ENCODE results near the gene HNMT. TPM values are rescaled to one million over a fixed set of nuclear protein-coding genes. Genes with fewer than 3 reads are reported as not detected.
"Not testable (repeated sequence)": the region's sequence is repeated elsewhere in the genome, so short reads cannot be mapped to it uniquely, and the experiment has no call there.

HNMT gene
- total RNA-seq, 3 donors from 2014 or later, result not detected

DNA sequence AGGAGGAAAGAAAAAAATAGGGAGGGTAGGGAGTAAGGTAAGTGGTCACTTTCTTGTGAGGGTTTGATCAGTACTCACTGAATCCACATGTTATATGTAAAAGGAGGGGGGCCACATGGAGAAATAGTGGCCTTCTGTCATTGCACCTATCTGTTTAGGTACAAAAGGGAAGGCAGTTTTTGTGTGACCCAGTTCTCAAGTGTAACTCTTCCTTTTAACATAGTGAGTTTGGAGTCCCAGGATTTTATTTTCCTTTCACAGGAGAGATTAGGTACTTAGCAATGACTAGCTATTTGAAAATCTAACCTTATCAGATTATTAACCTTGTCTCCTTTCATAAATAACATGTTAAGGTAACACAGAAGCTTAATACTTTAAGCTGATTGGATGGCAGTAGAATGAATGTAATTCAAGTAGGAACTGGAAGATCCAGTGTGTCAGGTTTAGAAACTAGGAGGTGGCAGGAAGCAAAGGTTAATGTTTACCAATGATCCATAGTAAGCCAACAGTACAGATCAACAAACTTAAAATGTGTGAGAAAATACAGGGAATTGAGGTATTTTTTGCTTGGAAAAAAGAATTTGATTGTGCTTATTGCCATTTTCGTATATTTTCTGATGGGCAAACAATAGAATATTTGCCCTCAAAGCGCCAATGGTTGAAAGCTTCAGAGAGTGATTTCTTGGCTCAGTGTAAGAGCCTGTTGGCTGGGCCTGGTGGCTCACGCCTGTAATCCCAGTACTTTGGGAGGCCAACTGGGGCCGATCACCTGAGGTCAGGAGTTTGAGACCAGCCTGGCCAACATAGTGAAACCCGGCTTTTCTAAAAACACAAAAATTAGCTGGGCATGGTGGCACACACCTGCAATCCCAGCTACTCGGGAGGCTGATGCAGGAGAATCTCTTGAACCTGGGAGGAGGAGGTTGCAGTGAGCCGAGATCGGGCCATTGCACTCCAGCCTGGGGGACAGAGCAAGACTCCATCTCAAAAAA, 11.3 kb downstream of the HNMT start:
- H3K36me3 Mint-ChIP-seq (ENCODE audit: insufficient read depth), result no peaks in the 10 kb centered on the region
- DNase-seq (no peak), ATAC-seq (no peak)
- peaks cover 2% of the 10 kb centered on the region for H3K27me3 Mint-ChIP-seq (ENCODE audit: low read depth)
- no peaks in the 10 kb centered on the region for H3K9me3 Mint-ChIP-seq
- H3K4me3 Mint-ChIP-seq, result no peak overlapping the region
- H3K4me1 Mint-ChIP-seq (ENCODE audit: low read depth), result no peaks in the 10 kb centered on the region

DNA sequence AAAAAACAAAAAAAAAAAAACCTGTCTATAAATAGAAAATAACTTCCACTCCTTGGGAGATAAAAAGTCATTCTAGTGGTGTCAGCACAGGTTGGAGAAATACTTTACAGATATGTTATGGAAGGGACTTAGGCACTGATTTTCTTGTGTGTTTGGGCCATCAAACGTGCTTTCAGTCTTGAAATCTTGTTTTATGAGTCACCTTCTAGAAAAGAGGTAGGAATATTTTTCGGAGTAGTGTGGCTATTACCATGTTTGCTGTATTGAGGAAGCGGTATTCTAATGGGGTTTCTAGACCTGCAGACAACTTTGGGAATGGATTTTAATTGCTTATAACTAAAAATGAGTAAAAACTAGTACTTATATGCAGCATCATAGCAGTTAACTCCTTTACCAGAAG, 12.0 kb downstream of the HNMT start:
- Mint-ChIP-seq H3K36me3 (ENCODE audit: insufficient read depth) (no peaks in the 10 kb centered on the region), H3K4me3 (no peak overlapping the region), H3K4me1 (ENCODE audit: low read depth) (no peaks in the 10 kb centered on the region), H3K9me3 (no peaks in the 10 kb centered on the region), H3K27me3 (ENCODE audit: low read depth) (peaks cover 2% of the 10 kb centered on the region)
- no peak for ATAC-seq
- no peak for DNase-seq

GRCh38 chr2:137977790-137978189, 13.5 kb downstream of the HNMT start:
- no peaks in the 10 kb centered on the region for H3K36me3 Mint-ChIP-seq (ENCODE audit: insufficient read depth)
- H3K27me3 Mint-ChIP-seq (ENCODE audit: low read depth), result peaks cover 2% of the 10 kb centered on the region
- H3K4me3 Mint-ChIP-seq, result no peak overlapping the region

DNA sequence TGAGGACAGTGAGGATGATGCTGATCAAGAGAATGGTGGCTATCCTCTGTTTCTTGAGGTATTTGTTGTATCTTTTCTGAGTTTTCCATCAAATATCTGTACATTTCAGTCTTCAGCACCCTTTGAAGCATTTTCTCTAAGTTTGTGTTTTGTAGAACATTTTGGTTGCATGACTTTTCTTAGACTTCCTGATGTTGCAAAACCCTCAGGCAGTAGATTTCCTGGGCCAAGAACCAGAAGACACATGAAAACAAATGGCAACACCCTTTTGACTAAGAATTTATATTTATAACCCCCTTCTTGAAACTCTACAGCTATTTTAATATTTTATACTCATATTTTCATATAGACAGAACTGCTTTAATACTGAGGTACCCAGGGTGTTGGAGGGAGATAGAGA, 16.2 kb downstream of the HNMT start:
- no peak for DNase-seq
- no peak for ATAC-seq
- H3K36me3 Mint-ChIP-seq (ENCODE audit: insufficient read depth), result no peaks in the 10 kb centered on the region
- no peaks in the 10 kb centered on the region for H3K4me1 Mint-ChIP-seq (ENCODE audit: low read depth)
- no peaks in the 10 kb centered on the region for H3K9me3 Mint-ChIP-seq
- H3K27me3 Mint-ChIP-seq (ENCODE audit: low read depth), result peaks cover 2% of the 10 kb centered on the region
- no peak overlapping the region for H3K4me3 Mint-ChIP-seq

More at GRCh38 chr2:137977790-137978189, 13.5 kb downstream of the HNMT start:
- H3K9me3 Mint-ChIP-seq, result no peaks in the 10 kb centered on the region
- DNase-seq (no peak), ATAC-seq (no peak)
- no peaks in the 10 kb centered on the region for H3K4me1 Mint-ChIP-seq (ENCODE audit: low read depth)

GRCh38 chr2:137981112-137981656, 16.9 kb downstream of the HNMT start:
- ATAC-seq (no peak), DNase-seq (no peak)
- H3K4me3 Mint-ChIP-seq, result no peak overlapping the region
- H3K9me3 Mint-ChIP-seq, result no peaks in the 10 kb centered on the region
- no peaks in the 10 kb centered on the region for H3K27me3 Mint-ChIP-seq (ENCODE audit: low read depth)
- H3K4me1 Mint-ChIP-seq (ENCODE audit: low read depth), result no peaks in the 10 kb centered on the region
- H3K36me3 Mint-ChIP-seq (ENCODE audit: insufficient read depth), result no peaks in the 10 kb centered on the region

DNA sequence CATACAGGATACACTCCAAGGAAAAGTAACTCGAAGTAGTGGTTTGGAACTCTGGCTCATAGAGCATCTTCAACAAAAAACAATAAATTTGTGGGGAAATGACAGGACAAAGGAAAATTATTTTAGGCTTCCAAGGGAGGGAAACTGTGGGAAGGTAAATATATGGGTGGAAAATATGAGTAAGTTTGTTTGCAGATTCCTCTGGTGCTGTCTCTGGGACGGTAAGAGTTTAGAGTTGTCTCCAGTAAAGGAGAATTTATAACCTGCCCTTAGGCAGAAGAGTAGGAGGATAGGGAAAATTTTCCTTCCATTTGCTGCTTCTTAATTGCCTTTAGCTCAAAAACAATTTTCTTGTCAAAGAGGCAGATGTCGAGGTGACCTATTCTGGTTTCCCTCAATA, 19.3 kb downstream of the HNMT start:
- ATAC-seq (no peak), DNase-seq (no peak)
- Mint-ChIP-seq H3K9me3 (no peaks in the 10 kb centered on the region), H3K36me3 (ENCODE audit: insufficient read depth) (no peaks in the 10 kb centered on the region), H3K4me3 (no peak overlapping the region), H3K4me1 (ENCODE audit: low read depth) (no peaks in the 10 kb centered on the region), H3K27me3 (ENCODE audit: low read depth) (no peaks in the 10 kb centered on the region)

- Mint-ChIP-seq H3K36me3 (ENCODE audit: insufficient read depth) (no peaks in the 10 kb centered on the region), H3K4me3 (no peak overlapping the region), H3K27me3 (ENCODE audit: low read depth) (no peaks in the 10 kb centered on the region), H3K4me1 (ENCODE audit: low read depth) (no peaks in the 10 kb centered on the region), H3K9me3 (no peaks in the 10 kb centered on the region)
- no peak for DNase-seq
- no peak for ATAC-seq
These were observed 22.0 kb downstream of the HNMT start for GRCh38 chr2:137986268-137986667.

DNA sequence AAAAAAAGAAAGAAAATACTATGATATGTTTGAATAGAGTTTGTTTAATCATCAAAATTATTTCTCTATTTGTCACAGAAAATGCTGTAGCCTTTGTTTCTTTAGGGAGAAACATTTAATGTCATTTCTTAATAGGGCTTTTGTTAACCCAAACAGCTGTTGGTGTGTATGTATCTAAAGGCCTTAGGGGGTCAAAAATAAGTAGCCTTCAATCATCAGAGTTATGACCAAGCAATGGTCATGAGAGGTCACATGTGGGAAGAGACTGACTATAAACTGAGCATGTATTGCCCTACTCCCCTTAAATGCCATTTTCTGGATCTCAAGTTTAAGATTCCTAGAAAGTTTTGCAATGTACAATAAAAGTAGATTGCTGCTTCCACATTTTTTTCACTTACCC, 22.7 kb downstream of the HNMT start:
- Mint-ChIP-seq H3K4me3 (no peak overlapping the region), H3K4me1 (ENCODE audit: low read depth) (no peaks in the 10 kb centered on the region), H3K36me3 (ENCODE audit: insufficient read depth) (no peaks in the 10 kb centered on the region), H3K9me3 (no peaks in the 10 kb centered on the region), H3K27me3 (ENCODE audit: low read depth) (no peaks in the 10 kb centered on the region)
- DNase-seq (no peak), ATAC-seq (no peak)

GRCh38 chr2:137991078-137991477, 26.8 kb downstream of the HNMT start:
- H3K27me3 Mint-ChIP-seq (ENCODE audit: low read depth), result no peaks in the 10 kb centered on the region
- H3K36me3 Mint-ChIP-seq (ENCODE audit: insufficient read depth), result no peaks in the 10 kb centered on the region
- peaks cover 5% of the 10 kb centered on the region for H3K9me3 Mint-ChIP-seq
- H3K4me1 Mint-ChIP-seq (ENCODE audit: low read depth), result no peaks in the 10 kb centered on the region
- ATAC-seq, result no peak
- no peak for DNase-seq
- no peak overlapping the region for H3K4me3 Mint-ChIP-seq

- DNase-seq (no peak), ATAC-seq (no peak)
- peaks cover 5% of the 10 kb centered on the region for H3K9me3 Mint-ChIP-seq
- H3K4me1 Mint-ChIP-seq (ENCODE audit: low read depth), result no peaks in the 10 kb centered on the region
- no peaks in the 10 kb centered on the region for H3K27me3 Mint-ChIP-seq (ENCODE audit: low read depth)
- no peaks in the 10 kb centered on the region for H3K36me3 Mint-ChIP-seq (ENCODE audit: insufficient read depth)
- H3K4me3 Mint-ChIP-seq, result no peak overlapping the region
These were observed 27.9 kb downstream of the HNMT start for GRCh38 chr2:137992039-137992646.

- not testable (repeated sequence) for H3K4me3 Mint-ChIP-seq; ATAC-seq; H3K27me3 Mint-ChIP-seq (ENCODE audit: low read depth); H3K36me3 Mint-ChIP-seq (ENCODE audit: insufficient read depth); H3K4me1 Mint-ChIP-seq (ENCODE audit: low read depth); DNase-seq; H3K9me3 Mint-ChIP-seq
These were observed 29.6 kb downstream of the HNMT start for GRCh38 chr2:137993715-137994476.

DNA sequence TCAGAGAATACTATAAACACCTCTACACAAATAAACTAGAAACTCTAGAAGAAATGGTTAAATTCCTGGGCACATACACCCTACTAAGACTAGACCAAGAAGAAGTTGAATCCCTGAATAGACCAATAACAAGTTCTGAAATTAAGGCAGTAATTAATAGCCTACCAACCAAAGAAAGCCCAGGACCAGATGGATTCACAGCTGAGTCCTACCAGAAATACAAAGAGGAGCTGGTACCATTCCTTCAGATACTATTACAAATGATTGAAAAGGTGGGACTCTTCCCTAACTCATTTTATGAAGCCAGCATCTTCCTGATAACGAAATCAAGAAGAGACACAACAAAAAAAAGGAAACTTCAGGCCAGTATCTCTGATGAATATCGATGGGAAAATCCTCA, 31.1 kb downstream of the HNMT start:
- not testable (repeated sequence) for H3K27me3 Mint-ChIP-seq (ENCODE audit: low read depth); H3K9me3 Mint-ChIP-seq; H3K4me3 Mint-ChIP-seq; H3K36me3 Mint-ChIP-seq (ENCODE audit: insufficient read depth); H3K4me1 Mint-ChIP-seq (ENCODE audit: low read depth); DNase-seq; ATAC-seq

GRCh38 chr2:137996158-137996557, 31.9 kb downstream of the HNMT start:
- not testable (repeated sequence) for H3K36me3 Mint-ChIP-seq (ENCODE audit: insufficient read depth); H3K4me3 Mint-ChIP-seq; H3K27me3 Mint-ChIP-seq (ENCODE audit: low read depth); H3K4me1 Mint-ChIP-seq (ENCODE audit: low read depth); ATAC-seq; DNase-seq; H3K9me3 Mint-ChIP-seq

DNA sequence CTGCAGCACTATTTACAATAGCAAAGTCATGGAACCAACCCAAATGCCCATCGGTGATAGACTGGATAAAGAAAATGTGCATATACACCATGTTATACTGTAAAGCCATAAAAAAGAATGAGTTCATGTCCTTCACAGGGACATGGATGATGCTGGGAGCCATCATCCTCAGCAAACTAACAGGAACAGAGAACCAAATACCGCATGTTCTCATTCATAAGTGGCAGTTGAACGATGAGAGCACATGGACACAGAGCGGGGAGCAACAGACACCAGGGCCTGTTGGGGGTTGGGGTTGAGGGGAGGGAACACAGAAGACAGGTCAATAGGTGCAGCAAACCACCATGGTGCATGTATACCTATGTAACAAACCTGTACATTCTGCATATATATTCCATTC, 33.5 kb downstream of the HNMT start:
- Mint-ChIP-seq H3K9me3 (peaks cover 5% of the 10 kb centered on the region), H3K4me3 (no peak overlapping the region), H3K27me3 (ENCODE audit: low read depth) (no peaks in the 10 kb centered on the region), H3K4me1 (ENCODE audit: low read depth) (no peaks in the 10 kb centered on the region), H3K36me3 (ENCODE audit: insufficient read depth) (no peaks in the 10 kb centered on the region)
- DNase-seq, result no peak
- no peak for ATAC-seq

All from activated T-cell treated with anti-CD3 and anti-CD28 coated beads, Interleukin-2, amount 50 U/mL, for 4 hours (primary cell).